Measurements from ENCODE around the gene THBS3.
"Not testable (repeated sequence)": the region's sequence is repeated elsewhere in the genome, so short reads cannot be mapped to it uniquely, and the experiment has no call there.

Gene THBS3

DNA sequence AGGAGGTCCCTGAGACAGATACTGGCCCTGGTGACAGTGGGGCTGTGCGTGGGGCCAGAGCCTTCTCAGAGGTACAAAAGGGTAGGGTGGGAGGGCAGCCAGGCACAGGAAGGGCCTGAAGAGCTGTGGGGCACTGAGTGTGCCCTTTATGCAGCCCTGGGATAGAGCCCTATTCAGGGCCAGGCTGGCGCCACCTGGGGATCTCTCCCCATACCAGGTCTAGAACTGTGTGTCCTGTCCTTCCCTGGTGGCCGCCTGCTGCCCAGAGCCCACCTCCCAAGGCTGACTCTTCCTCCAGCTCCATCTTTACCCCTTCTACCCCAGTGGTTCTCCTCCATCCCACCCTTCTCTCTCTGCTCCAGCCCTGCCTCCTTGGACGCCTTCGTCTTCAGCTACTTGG, 25.8 kb upstream of the THBS3 start:
- DNase-seq: not testable (repeated sequence)

GRCh38 chr1:155232001-155232978, 24.6 kb upstream of the THBS3 start:
- not testable (repeated sequence) for DNase-seq

- DNase-seq: not testable (repeated sequence)
Measured at GRCh38 chr1:155231302-155231701, 23.6 kb upstream of the THBS3 start.

DNA sequence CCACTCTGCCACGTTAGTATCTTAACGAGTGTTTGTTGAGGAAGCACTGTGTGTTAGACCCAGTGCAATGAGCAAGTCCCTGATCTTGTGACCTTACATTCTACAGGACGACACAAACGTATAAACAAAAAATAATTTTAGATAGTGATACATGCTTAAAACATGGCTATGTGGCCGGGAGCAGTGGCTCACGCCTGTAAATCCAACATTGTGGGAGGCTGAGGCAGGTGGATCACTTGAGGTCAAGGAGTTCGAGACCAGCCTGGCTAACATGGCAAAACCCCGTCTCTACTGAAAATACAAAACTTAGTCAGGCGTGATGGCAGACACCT, 20.4 kb upstream of the THBS3 start:
- no peak for DNase-seq

GRCh38 chr1:155227261-155228095, 19.8 kb upstream of the THBS3 start:
- DNase-seq: peak; percentile 99

DNA sequence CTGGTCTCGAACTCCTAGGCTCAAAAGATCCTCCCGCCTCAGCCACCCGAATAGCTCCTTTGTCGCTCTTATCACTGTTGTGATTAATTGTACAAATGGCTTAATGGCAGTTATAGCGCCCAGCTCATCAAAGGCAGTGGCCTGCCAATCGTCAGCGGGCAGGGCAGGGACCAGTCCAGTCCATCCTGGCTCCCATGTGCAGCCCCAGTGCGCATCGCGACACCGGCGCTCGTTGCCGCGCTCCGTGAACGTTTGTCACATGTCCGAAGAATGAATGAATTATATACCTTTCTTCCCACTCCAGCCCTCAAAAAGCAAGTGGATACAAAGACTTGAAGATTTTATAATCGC, 19.2 kb upstream of the THBS3 start:
- peak; percentile 56 for DNase-seq

DNA sequence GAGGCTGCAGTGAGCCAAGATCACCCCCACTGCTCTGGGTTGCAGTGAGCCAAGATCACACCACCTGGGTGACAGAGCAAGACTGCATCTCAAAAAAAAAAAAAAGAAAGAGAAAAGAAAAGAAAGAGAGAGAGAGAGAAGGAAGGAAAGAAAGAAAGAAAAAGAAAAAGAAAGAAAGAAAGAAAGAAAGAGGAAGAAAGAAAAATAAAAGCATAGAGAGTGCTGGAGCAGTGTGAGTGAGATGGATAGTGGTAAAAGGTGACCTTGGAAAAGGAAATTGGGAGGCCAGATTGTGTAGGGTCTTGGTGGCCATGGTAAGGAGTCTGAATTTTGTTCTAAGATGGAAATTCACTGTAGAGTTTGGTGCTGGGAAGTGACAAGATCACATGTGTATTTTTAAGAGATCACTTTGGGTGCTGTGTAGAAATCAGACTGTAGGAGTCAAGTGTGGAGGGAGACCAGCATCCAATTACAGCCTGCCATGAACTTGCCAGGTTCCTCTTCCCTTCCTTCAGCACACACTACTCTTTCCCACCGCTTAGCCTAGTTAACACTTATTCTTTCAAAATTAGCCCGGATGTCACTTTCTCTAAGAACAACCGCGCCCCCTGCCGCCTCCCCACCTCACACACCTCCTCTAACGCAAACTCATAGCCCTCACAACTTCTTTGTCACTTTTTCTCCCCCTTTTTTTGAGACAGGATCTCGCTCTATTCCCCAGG, 18.7 kb upstream of the THBS3 start:
- peak; percentile 83 for DNase-seq

- DNase-seq: not testable (repeated sequence)
Measured at GRCh38 chr1:155225404-155225759, 17.7 kb upstream of the THBS3 start.

GRCh38 chr1:155223047-155223446, 15.3 kb upstream of the THBS3 start:
- DNase-seq: no peak

DNA sequence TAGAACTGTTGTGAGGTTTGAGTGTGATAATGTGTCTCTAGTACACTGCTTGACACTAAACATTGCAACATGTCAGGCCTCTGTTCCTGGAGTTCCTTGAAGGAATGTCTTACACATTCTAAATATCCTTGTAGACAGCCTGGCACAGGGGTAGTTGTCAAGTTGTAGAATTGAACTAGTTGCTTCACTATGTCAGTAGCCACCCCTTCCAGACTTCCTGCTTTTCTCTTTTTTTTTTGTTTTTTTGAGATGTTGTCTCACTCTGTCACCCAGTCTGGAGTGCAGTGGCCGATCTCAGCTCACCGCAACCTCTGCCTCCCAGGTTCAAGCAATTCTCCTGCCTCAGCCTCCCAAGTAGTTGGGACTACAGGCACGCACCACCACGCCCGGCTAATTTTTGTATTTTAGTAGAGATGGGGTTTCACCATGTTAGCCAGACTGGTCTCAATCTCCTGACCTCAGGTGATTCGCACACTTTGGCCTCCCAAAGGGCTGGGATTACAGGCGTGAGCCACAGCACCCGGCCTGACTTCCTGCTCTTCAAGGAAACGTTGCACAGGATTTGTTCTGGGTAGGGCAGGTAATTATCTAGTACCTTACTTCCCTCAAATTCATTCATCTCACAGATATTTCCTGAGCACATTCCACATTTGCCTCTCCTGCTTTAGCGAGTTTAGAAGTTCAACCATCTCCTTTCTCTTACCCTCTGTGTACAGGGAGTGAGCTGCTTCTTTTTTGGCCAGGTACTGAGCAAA, 12.7 kb upstream of the THBS3 start:
- DNase-seq: not testable (repeated sequence)

DNA sequence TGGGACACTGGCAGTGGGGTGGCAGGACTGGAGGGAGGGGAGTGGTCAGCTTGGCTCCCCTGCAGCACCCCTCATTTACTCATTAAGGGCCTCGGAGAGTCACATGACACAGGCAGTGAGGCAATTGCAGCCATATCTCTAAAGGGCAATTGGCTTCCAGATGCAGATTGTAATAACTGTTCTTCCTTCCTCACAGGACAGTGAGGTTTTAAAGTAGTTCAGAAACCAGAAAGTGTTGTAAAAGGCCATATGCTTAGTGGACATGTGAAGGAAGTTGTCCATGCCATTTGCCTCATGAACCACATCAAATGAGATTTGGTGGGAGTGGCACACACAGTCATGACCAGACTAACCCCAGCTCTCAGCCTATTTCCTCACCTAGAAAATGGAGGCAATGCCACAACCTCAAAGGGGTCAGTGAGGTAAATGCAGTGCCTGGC, 11.9 kb upstream of the THBS3 start:
- DNase-seq: no peak

GRCh38 chr1:155218854-155219591, 11.3 kb upstream of the THBS3 start:
- DNase-seq: peak; percentile 45

DNA sequence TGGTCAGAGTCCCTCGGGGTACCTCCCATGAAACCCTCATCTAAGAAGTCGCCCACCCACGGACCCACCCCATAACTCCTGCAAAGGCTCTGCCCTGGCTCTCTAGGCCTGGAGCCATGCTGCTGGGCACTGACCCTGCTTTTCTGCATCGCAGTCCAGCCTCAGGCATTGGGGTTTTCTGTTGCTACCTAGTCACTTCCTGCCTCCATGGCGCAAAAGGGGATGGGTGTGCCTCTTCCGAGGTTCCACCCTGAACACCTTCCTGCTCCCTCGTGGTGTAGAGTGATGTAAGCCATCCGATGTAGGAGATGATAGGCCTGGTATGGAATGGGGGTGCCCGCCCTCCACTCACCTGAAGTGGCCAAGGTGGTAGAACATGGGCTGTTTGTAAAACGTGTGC, 7.0 kb upstream of the THBS3 start:
- not testable (repeated sequence) for DNase-seq

DNA sequence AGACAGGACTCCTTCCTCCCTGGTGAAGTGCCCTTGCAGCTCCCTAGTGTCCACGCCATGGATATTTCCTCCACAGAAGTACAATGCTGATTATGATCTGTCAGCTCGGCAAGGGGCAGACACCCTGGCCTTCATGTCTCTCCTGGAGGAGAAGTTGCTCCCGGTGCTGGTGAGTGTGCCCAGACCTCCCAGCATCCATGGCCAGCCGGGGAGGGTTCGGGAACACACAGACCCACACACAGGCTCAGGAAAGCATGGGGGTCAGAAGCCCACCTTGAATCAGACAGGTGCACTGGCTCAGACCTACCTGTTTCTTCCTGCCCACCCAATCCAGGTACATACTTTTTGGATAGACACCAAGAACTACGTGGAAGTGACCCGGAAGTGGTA, 4.3 kb upstream of the THBS3 start:
- not testable (repeated sequence) for DNase-seq

GRCh38 chr1:155211381-155212050, 3.8 kb upstream of the THBS3 start:
- not testable (repeated sequence) for DNase-seq

DNA sequence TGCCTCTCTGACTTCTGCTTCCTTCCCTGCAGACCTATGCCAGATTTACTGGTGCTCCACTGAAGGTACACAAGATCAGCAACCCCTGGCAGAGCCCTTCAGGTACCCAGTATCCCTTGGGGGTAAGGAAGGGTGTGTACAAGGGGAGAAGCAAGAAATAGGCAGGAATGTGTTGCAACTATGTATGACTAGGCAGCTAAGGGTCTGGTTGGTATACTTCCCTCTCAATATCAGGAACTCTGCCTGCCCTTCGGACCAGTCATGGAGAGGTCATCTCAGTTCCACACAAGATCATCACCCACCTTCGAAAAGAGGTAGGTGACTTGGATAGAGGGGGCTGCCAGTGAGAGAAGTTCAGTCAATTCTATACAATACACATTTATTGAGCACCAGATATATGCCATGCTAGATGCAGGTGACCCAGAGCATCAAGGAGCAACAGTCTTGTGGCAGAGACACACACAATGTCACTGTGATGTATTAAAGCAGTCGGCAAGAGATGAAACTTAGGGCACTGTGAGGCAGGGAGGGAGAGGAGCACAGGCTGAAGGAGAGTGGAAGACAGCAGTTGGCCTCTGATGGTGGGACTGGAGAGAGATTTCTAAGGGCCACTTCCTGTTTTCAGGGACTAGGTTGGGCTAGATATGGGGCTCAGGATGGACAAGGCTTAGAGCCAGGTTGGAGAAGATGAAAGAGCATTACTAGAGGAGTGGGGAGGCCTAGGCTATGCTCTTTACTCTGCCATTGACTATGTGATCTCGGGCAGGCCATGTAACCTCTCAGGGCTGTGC, 2.8 kb upstream of the THBS3 start:
- no peak for DNase-seq

GRCh38 chr1:155209312-155209721, 1.6 kb upstream of the THBS3 start:
- DNase-seq: no peak

- DNase-seq: peak; percentile 88
Measured at GRCh38 chr1:155208541-155209311, 1.0 kb upstream of the THBS3 start, which contains the start of gene MTX1. Gene MTX1, plus strand, starts transcription at chr1:155208695. Its CDS starts 110 bp downstream, at chr1:155208805.
